Cardiac septum (tissue), 1 donor: Measurements from ENCODE around the gene PRF1. TPM values are rescaled to one million over a fixed set of nuclear protein-coding genes. Genes with fewer than 3 reads are reported as not detected.
"Not testable (repeated sequence)": the region's sequence is repeated elsewhere in the genome, so short reads cannot be mapped to it uniquely, and the experiment has no call there.

ENCODE experiments used
- DNase-seq: peaks from one replicate; pipeline ENCODE4 v3.0.0-alpha.2; 2020; ENCODE audit warnings: low spot score
- intact Hi-C: fragments of 100-400 bp; cut with DNase I; formaldehyde crosslinking; loops from one replicate; pipeline ENCODE4 v1.14.0; 2022
- total RNA-seq: library from RNA; stranded (reverse); fragmentation: NEBNext Ultra II Directional; extraction: Animal tissue kit (Norgen Biotek cat#: 25700); gene quantifications from one replicate; pipeline ENCODE4 v1.2.1, GENCODE V29; 2021
- donor health status: DM: no; HTN: no; CAD: no.

The PRF1 gene
- total RNA-seq, 1 donor from 2014 or later = 1.2 TPM

GRCh38 chr10:70619271-70620019, 16.9 kb upstream of the PRF1 start:
- no peak for DNase-seq
- intact Hi-C loops = loop anchor here (2.0 kb wide), 1 partner anchor 139 kb away; no protein-coding TSS in a partner anchor

- intact Hi-C loops = loop anchor here (2.0 kb wide), 1 partner anchor 140 kb away; no protein-coding TSS in a partner anchor
- no peak for DNase-seq
Observed at GRCh38 chr10:70618663-70619062, 16.1 kb upstream of the PRF1 start.

GRCh38 chr10:70617798-70618568, 15.4 kb upstream of the PRF1 start:
- intact Hi-C loops = loop anchor here (2.0 kb wide), 1 partner anchor 141 kb away; no protein-coding TSS in a partner anchor

GRCh38 chr10:70616761-70617160, 14.2 kb upstream of the PRF1 start:
- DNase-seq = no peak
- intact Hi-C loops = no loop called here

More at GRCh38 chr10:70617798-70618568, 15.4 kb upstream of the PRF1 start:
- no peak for DNase-seq

GRCh38 chr10:70615784-70616522, 13.4 kb upstream of the PRF1 start:
- DNase-seq = no peak
- intact Hi-C loops = no loop called here

- DNase-seq = no peak
- intact Hi-C loops = no loop called here
Observed at GRCh38 chr10:70615211-70615610, 12.7 kb upstream of the PRF1 start.

- intact Hi-C loops, DNase-seq: not testable (repeated sequence)
Observed at GRCh38 chr10:70614364-70614763, 11.8 kb upstream of the PRF1 start.

- intact Hi-C loops = no loop called here
- DNase-seq = no peak
Observed at GRCh38 chr10:70613941-70614340, 11.4 kb upstream of the PRF1 start.

GRCh38 chr10:70607936-70608335, 5.4 kb upstream of the PRF1 start:
- intact Hi-C loops = no loop called here
- DNase-seq = no peak

- intact Hi-C loops = no loop called here
- no peak for DNase-seq
Observed at GRCh38 chr10:70605161-70605560, 2.6 kb upstream of the PRF1 start.

- DNase-seq = no peak
- intact Hi-C loops = no loop called here
Observed at GRCh38 chr10:70604106-70604505, 1.6 kb upstream of the PRF1 start.

GRCh38 chr10:70603449-70603801, 884 bp upstream of the PRF1 start:
- DNase-seq = no peak
- intact Hi-C loops = no loop called here

GRCh38 chr10:70601746-70602145, 795 bp downstream of the PRF1 start:
- DNase-seq = no peak
- intact Hi-C loops = no loop called here

GRCh38 chr10:70600512-70601395, 1.8 kb downstream of the PRF1 start:
- intact Hi-C loops = no loop called here
- DNase-seq = no peak

GRCh38 chr10:70599791-70600190, 2.8 kb downstream of the PRF1 start:
- DNase-seq = no peak
- intact Hi-C loops = no loop called here

- DNase-seq = no peak
- intact Hi-C loops = no loop called here
Observed at GRCh38 chr10:70599319-70599718, 3.2 kb downstream of the PRF1 start.

- DNase-seq = no peak
- intact Hi-C loops = no loop called here
Observed at GRCh38 chr10:70598857-70599295, 3.7 kb downstream of the PRF1 start.

- intact Hi-C loops = no loop called here
- DNase-seq = no peak
Observed at GRCh38 chr10:70597856-70598815, 4.4 kb downstream of the PRF1 start.
